Muscle layer of colon (tissue), 2 donors: ENCODE measurements around the gene OXA1L.
"Not testable (repeated sequence)": the region's sequence is repeated elsewhere in the genome, so short reads cannot be mapped to it uniquely, and the experiment has no call there.

Source experiments
- H3K27ac ChIP-seq: one replicate; pipeline ENCODE4 v1.7.0; 2013; ENCODE audit warnings: low read depth, mild to moderate bottlenecking, low read length, moderate library complexity
- H3K27me3 ChIP-seq, 2 donors: one replicate each; pipeline ENCODE4 v1.7.0; 2013; ENCODE audit warnings: low read length in 2 of 2, mild to moderate bottlenecking in 2 of 2; ENCODE audit not compliant: insufficient read depth in 2 of 2, control insufficient read depth in 1 of 2
- H3K36me3 ChIP-seq: one replicate; pipeline ENCODE4 v1.7.0; 2013; ENCODE audit warnings: mild to moderate bottlenecking, low read length; ENCODE audit not compliant: insufficient read depth
- H3K4me1 ChIP-seq: one replicate; pipeline ENCODE4 v1.7.0; 2013; ENCODE audit warnings: mild to moderate bottlenecking, low read length; ENCODE audit not compliant: insufficient read depth
- H3K4me3 ChIP-seq, 2 donors: one replicate each; pipeline ENCODE4 v1.7.0; 2013; ENCODE audit warnings: low read length in 2 of 2, low read depth in 1 of 2, mild to moderate bottlenecking in 1 of 2, moderate library complexity in 1 of 2
- H3K9ac ChIP-seq: one replicate; pipeline ENCODE4 v1.7.0; 2013; ENCODE audit warnings: low read length
- H3K9me3 ChIP-seq: one replicate; pipeline ENCODE4 v1.7.0; 2013; ENCODE audit warnings: mild to moderate bottlenecking, low read length
- donor health status: abdominal sarcoma.
- donor health status: Adenocarcinoma of cecum.

The OXA1L gene

DNA sequence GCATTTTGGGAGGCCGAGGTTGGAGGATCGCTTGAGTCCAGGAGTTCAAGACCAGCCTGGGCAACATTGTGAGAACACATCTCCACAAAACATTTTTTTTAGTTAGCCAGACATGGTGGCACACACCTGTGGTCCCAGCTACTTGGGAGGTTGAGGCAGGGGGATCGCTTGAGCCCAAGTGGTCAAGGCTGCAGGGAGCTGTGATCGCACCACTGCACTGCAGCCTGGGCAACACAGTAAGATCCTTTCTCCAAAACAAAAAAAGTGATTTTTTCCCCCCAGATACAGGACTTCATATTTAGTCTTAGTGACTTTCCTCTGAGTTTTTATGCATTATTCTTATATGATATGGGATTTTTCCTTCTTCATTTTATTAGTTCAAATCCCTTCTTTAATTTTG is 20.2 kb downstream of the OXA1L start:
- H3K9ac ChIP-seq: no peak overlapping the region
- no peaks in the 10 kb centered on the region for H3K4me1 ChIP-seq
- no peaks in the 10 kb centered on the region for H3K9me3 ChIP-seq
- no peak overlapping the region for H3K4me3 ChIP-seq
- no peak overlapping the region for H3K27ac ChIP-seq
- no peaks in the 10 kb centered on the region for H3K36me3 ChIP-seq
- no peaks in the 10 kb centered on the region for H3K27me3 ChIP-seq

DNA sequence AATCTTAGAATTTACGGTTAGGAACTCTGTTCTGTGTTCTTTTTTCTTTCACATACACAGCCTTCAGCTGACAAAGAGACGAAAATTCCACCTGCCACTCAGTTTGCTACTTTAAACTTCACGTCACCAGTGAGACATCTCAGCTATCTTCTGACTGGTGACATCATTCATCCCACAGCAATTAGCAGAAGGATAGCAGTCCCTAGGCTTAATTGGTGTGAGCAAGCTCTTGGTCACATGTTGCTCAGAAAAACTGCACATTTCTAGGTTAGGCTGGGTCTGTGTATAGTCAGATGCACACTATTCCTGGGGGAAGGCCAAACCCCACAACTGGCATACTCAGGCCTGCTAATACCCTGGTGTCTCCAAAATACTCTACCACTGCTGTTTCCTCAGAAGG is 24.8 kb downstream of the OXA1L start:
- H3K9me3 ChIP-seq: no peaks in the 10 kb centered on the region
- H3K4me3 ChIP-seq: no peak overlapping the region
- no peaks in the 10 kb centered on the region for H3K36me3 ChIP-seq
- H3K4me1 ChIP-seq: no peaks in the 10 kb centered on the region
- no peak overlapping the region for H3K9ac ChIP-seq
- H3K27me3 ChIP-seq: no peaks in the 10 kb centered on the region
- no peak overlapping the region for H3K27ac ChIP-seq

DNA sequence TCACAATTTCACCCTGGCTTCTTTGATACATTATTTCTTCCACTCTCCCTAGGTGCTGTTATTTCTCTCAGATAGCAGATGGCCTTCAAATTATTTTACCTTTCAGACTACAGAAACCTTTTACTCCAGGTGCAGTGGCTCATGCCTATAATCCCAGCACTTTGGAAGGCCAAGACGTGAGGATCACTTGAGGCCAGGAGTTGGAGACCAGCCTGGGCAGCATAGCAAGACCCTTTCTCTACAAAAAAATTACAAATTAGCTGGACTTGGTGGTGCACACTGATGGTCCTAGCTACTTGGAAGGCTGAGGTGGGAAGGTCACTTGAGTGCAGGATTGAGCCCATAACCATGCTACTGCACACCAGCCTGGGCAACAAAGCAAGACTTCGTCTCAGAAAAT is 25.7 kb downstream of the OXA1L start:
- no peak overlapping the region for H3K27ac ChIP-seq
- H3K9ac ChIP-seq: no peak overlapping the region
- no peaks in the 10 kb centered on the region for H3K9me3 ChIP-seq
- H3K4me1 ChIP-seq: no peaks in the 10 kb centered on the region
- no peaks in the 10 kb centered on the region for H3K27me3 ChIP-seq
- no peak overlapping the region for H3K4me3 ChIP-seq
- no peaks in the 10 kb centered on the region for H3K36me3 ChIP-seq

DNA sequence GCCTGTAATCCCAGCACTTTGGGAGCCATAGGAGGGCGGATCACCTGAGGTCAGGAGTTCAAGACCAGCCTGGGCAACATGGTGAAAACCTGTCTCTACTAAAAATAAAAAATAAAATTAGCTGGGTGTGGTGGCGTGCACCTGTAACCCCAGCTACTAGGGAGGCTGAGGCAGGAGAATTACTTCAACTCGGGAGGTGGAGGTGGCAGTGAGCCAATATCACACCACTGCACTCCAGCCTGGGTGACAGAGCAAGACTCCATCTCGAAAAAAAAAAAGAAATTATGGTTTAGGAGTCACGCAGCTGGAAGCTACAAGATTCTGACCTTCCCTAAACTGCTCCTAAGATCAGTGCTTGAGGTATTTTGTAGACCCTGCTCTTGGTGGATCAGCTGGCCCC is 27.1 kb downstream of the OXA1L start:
- not testable (repeated sequence) for H3K4me3 ChIP-seq, H3K4me1 ChIP-seq, H3K27ac ChIP-seq, H3K9ac ChIP-seq, H3K27me3 ChIP-seq, H3K36me3 ChIP-seq, H3K9me3 ChIP-seq

DNA sequence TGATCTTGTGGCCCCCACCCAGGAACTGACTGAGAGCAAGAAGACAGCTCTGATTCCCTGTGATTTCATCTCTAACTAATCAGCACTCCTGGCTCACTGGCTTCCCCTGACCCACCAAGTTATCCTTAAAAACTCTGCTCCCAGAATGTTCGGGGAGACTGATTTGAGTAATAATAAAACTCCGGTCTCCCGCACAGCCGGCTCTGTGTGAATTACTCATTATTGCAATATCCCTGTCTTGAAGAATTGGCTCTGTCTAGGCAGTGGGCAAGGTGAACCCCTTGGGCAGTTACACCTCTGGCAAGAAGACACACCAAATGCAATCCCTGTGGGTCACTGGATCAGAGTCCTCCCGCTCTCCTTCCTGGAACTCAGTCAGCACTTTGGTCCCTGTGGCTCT is 27.5 kb downstream of the OXA1L start:
- Histone ChIP-seq H3K4me1 (no peaks in the 10 kb centered on the region), H3K9me3 (no peaks in the 10 kb centered on the region), H3K9ac (no peak overlapping the region), H3K27ac (no peak overlapping the region), H3K4me3 (no peak overlapping the region), H3K36me3 (no peaks in the 10 kb centered on the region), H3K27me3 (no peaks in the 10 kb centered on the region)

DNA sequence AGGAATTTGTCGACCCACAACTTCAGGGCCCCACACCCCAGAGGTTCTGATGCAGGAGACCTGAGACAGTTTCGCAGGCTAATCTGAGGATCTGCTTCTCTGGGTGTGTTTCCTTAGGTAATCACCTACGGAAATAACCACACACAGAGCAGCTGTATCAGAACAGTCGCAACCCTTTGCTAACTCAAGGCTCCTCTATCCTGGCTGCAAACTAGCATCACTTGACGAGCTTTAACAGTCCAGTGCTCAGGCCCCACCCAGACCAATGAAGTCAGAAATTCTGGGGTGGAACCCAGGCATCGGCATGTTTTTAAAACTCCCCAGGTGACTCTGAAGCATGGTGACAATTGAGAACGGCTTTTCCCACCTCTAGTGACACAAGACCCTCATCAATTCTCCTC is 28.1 kb downstream of the OXA1L start:
- Histone ChIP-seq H3K27me3 (no peaks in the 10 kb centered on the region), H3K4me3 (no peak overlapping the region), H3K36me3 (no peaks in the 10 kb centered on the region), H3K4me1 (no peaks in the 10 kb centered on the region), H3K9ac (no peak overlapping the region), H3K27ac (no peak overlapping the region), H3K9me3 (no peaks in the 10 kb centered on the region)

DNA sequence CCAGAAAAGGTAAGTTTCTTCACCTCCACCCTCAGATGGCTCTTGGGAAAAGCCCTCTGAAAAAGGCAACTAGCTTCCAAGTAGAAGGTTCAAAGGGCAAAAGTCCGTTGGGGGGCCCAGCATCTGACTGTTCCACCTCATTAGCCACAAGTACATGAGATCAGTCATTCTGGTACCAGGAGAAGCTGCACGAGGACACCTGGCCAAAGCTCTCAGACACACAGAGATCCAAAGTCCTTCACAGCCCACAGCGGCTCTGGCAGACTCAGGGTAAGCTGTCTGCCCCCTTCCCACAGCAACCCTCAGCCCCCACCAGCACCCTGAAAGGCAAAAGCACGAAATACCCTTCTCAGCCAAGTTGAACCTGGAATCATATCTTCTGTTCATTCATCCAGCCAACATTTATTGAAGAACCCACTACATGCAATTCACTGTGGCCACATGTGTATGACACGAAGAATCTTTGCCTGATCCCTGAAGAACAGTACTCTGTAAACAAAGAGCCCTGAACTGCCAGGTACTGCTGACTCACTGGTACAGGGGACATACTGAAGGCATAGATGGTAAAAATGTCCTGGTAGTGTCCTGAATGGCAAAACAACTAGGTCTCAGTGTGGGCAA is 29.7 kb downstream of the OXA1L start:
- no peaks in the 10 kb centered on the region for H3K27me3 ChIP-seq
- H3K4me3 ChIP-seq: no peak overlapping the region
- no peak overlapping the region for H3K27ac ChIP-seq
- H3K36me3 ChIP-seq: no peaks in the 10 kb centered on the region
- no peaks in the 10 kb centered on the region for H3K9me3 ChIP-seq
- H3K9ac ChIP-seq: no peak overlapping the region
- no peaks in the 10 kb centered on the region for H3K4me1 ChIP-seq

DNA sequence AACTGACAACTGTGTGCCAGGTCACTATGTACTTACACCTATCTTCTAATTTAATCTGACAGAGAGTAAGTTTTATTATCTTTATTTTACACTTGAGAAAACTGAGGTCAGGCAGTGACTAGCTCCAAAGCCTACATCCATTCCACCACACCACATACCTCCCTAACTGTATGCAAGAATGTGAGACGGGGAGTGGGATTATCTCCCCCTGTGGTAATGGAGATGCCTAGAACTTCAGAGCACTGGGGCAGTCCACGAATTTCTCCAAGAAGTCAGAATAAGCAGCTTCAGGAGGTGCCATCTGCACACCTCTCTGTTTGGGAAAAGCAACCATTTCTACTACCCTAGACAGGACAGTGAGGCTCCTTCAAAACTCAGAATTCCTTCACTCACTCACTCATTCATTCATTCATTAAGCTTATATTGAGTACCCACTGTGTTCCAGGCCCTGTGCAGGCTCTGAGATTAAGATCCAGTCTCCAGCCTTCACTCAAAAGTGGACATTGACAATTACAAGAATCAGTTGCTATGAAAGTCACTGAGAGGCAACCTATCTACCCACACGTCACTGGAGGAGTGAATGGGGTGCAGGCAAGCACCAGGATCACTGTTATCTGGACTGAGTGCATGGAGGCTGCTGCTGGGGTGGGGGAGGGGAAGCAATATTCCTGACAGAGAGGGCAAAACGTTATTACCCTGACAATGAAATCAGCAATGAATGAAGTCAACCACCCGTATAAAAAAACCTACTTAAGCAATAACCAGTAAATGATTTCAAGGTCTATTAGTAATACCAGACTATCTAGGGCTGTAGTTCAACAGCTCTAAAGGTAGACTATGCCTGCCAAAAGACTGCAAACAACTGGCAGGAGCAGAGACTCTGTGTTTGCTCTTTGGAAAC is 30.8 kb downstream of the OXA1L start:
- H3K9me3 ChIP-seq: no peaks in the 10 kb centered on the region
- no peaks in the 10 kb centered on the region for H3K36me3 ChIP-seq
- no peak overlapping the region for H3K27ac ChIP-seq
- H3K4me3 ChIP-seq: no peak overlapping the region
- no peaks in the 10 kb centered on the region for H3K27me3 ChIP-seq
- H3K9ac ChIP-seq: no peak overlapping the region
- H3K4me1 ChIP-seq: no peaks in the 10 kb centered on the region

DNA sequence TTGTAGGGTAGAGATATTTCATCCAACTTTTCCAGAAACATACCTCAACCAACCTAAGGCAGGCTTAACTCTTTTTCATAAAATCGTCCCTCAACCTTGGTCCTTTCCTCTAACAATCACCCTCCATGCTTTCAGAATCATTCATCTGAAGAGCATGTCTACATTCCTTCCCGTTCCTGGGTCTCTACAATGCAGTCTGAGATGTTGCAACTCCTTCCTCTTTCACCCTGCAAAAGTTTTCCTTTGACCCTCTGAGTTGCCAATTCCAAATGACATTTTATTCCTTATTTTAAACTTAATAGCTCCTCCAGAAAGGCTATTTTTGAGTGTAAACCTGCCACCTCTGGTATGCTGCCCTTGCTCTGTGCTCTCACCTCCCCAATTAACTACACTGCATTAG is 32.0 kb downstream of the OXA1L start:
- Histone ChIP-seq H3K9me3 (no peaks in the 10 kb centered on the region), H3K4me3 (no peak overlapping the region), H3K9ac (no peak overlapping the region), H3K27me3 (no peaks in the 10 kb centered on the region), H3K36me3 (no peaks in the 10 kb centered on the region), H3K4me1 (no peaks in the 10 kb centered on the region), H3K27ac (no peak overlapping the region)

DNA sequence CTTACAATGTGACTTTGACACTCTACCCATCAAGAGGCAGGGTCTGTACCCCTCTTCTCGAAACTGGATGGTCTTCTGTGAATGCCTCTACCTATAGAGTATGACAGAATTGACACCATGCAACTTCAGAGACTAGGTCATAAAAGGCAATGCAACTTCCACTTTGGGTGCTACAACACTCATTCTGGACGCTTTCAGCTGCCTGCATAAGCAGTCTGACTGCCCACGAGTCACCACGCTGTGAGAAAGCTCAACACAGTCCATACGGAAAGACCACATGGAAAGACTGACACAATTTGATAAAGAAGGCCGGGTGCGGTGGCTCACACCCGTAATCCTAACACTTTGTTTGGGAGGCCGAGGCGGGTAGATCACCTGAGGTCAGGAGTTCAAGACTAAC is 33.9 kb downstream of the OXA1L start:
- Histone ChIP-seq H3K4me3 (no peak overlapping the region), H3K27me3 (no peaks in the 10 kb centered on the region), H3K27ac (no peak overlapping the region), H3K9ac (no peak overlapping the region), H3K4me1 (no peaks in the 10 kb centered on the region), H3K36me3 (no peaks in the 10 kb centered on the region), H3K9me3 (no peaks in the 10 kb centered on the region)

DNA sequence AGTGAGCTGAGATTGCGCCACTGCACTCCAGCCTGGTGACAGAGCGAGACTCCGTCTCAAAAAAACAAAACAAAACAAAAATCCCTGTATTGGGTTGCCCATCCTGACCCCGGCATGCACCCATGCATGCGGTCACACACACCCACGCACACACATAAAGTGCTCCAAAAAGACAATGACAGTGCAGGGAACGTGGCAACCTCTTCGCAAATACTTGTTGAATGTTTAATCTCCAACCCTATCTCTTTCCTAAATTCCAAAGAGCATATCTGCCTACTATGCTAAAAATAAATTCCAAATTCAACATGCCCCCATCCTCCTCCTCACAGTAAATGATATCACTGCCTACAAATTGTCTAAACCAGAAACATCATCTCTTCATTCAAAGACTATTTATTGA is 35.2 kb downstream of the OXA1L start:
- Histone ChIP-seq H3K9me3 (no peaks in the 10 kb centered on the region), H3K27me3 (no peaks in the 10 kb centered on the region), H3K27ac (no peak overlapping the region), H3K4me3 (no peak overlapping the region), H3K36me3 (no peaks in the 10 kb centered on the region), H3K4me1 (no peaks in the 10 kb centered on the region), H3K9ac (no peak overlapping the region)
